Astrocyte of the spinal cord (primary cell): ENCODE measurements around the gene PTPRZ1.

ENCODE experiments used
- DNase-seq: peaks from one replicate; pipeline ENCODE4 v3.0.0; 2011; ENCODE audit warnings: low read depth, low spot score
- H3K4me3 ChIP-seq: 2 replicates; pipeline ENCODE4 v1.5.1; 2011; ENCODE audit warnings: low read depth, mild to moderate bottlenecking, low read length, moderate library complexity
- CTCF ChIP-seq: IDR thresholded peaks from 2 replicates; pipeline ENCODE4 v1.5.1; 2012; ENCODE audit warnings: low read depth, mild to moderate bottlenecking, low read length, inconsistent platforms
- in situ Hi-C: cut with HindIII; loops from 2 replicates; pipeline ENCODE4 v1.10.0; 2017; ENCODE audit warnings: low sequenced_read_pairs

Gene PTPRZ1

GRCh38 chr7:122073635-122074034 lies 200.7 kb downstream of the PTPRZ1 start:
- TF ChIP-seq CTCF: no peak
- no peak for DNase-seq
- in situ Hi-C loops: no loop called here

GRCh38 chr7:122082160-122082559 lies 209.2 kb downstream of the PTPRZ1 start:
- DNase-seq: no peak
- in situ Hi-C loops: no loop called here

More at GRCh38 chr7:122073635-122074034, 200.7 kb downstream of the PTPRZ1 start:
- H3K4me3 ChIP-seq: no peak overlapping the region

GRCh38 chr7:122082670-122083069 lies 209.7 kb downstream of the PTPRZ1 start:
- no peak for TF ChIP-seq CTCF
- DNase-seq: no peak
- in situ Hi-C loops: no loop called here
- H3K4me3 ChIP-seq: no peak overlapping the region

More at GRCh38 chr7:122082160-122082559, 209.2 kb downstream of the PTPRZ1 start:
- H3K4me3 ChIP-seq: no peak overlapping the region
- no peak for TF ChIP-seq CTCF

GRCh38 chr7:122092964-122093797 lies 220.2 kb downstream of the PTPRZ1 start:
- in situ Hi-C loops: no loop called here
- DNase-seq: peak; percentile 82

GRCh38 chr7:122094549-122094948 lies 221.6 kb downstream of the PTPRZ1 start:
- in situ Hi-C loops: no loop called here
- no peak overlapping the region for H3K4me3 ChIP-seq
- TF ChIP-seq CTCF: no peak
- DNase-seq: no peak

More at GRCh38 chr7:122092964-122093797, 220.2 kb downstream of the PTPRZ1 start:
- H3K4me3 ChIP-seq: no peak overlapping the region
- peak; percentile 95 for TF ChIP-seq CTCF

GRCh38 chr7:122095642-122096041 lies 222.7 kb downstream of the PTPRZ1 start:
- TF ChIP-seq CTCF: no peak
- DNase-seq: no peak
- no peak overlapping the region for H3K4me3 ChIP-seq
- in situ Hi-C loops: no loop called here
